ENCODE measurements around the gene ZBTB44.

Gene ZBTB44

DNA sequence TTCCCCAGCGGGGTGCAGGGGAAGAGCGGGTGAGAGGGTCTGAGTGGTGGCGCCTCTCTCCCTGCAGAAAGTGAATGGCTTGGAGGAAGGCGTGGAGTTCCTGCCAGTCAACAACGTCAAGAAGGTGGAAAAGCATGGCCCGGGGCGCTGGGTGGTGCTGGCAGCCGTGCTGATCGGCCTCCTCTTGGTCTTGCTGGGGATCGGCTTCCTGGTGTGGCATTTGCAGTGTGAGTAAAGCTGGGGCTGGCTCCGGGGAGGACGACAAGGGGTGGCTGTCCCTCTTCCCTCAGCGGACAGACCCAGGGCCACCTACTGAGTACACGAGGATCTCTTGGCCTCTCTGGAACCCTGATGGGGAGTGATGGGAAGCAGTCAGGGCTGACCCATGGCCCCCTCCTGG lies 126.7 kb downstream of the ZBTB44 start:
- no peak for FAIRE-seq
- TF ChIP-seq CTCF (IDR thresholded peaks at IDR 0.05; ENCODE audit: insufficient read depth, missing control alignments): no peak
- DNase-seq (ENCODE audit: insufficient read length, low spot score): no peak

GRCh38 chr11:130187096-130187495 lies 127.6 kb downstream of the ZBTB44 start:
- DNase-seq (ENCODE audit: insufficient read length, low spot score) (no peak), FAIRE-seq (no peak)
- no peak for TF ChIP-seq CTCF (IDR thresholded peaks at IDR 0.05; ENCODE audit: insufficient read depth, missing control alignments)

DNA sequence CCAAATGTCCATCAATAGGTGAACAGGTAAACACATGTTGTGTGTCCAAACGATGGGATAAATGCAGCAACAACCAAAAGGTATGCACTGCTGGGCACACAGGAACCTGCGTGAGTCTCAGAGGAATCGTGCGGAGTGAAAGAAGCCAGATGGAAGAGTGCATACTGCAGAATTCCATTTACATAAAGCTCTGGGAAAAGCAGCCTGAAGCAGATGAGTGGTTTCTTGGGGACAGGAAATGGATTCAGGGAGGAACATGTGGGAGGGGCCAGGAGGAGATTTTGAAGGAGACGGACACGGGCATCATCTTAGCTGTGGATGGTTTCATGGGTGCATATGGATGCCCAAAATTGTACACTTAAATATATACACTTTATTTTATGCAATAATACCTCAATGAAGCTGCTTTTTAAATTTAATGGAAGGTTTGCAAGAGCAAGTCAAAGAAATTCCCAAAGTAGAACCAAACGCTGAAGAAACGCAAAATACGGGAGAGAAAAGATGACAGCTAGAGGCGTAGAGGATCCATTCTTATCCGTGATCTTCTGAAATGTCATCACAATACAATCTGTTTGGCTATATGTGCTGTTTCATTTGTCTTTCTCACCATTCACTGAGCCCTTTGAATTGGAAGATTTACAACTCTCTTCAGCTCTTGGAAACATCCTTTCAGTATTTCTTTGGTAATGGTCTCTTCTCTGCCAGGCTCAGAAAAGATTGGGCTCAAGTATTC lies 130.7 kb downstream of the ZBTB44 start:
- no peak for TF ChIP-seq CTCF (IDR thresholded peaks at IDR 0.05; ENCODE audit: insufficient read depth, missing control alignments)
- no peak for DNase-seq (ENCODE audit: insufficient read length, low spot score)
- no peak for FAIRE-seq

- FAIRE-seq (no peak), DNase-seq (ENCODE audit: insufficient read length, low spot score) (no peak)
- no peak for TF ChIP-seq CTCF (IDR thresholded peaks at IDR 0.05; ENCODE audit: insufficient read depth, missing control alignments)
Observed at GRCh38 chr11:130181295-130182272, 133.1 kb downstream of the ZBTB44 start.

DNA sequence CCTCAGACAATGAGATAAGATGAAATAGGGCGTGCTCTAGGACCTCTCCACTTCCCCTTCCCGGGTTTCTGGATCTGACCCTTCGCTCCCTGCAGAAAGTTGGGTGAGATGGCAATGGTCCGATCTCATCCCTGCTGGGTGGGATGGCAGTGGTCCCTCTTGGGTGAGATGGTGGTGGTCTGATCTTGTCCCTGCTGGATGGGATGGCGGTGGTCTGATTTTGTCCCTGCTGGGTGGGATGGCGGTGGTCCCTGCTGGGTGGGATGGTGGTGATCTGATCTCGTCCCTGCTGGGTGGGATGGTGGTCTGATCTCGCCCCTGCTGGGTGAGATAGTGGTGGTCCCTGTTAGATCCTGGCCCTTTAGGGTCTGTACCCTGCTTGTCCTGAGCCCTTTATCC lies 133.8 kb downstream of the ZBTB44 start:
- no peak for FAIRE-seq

GRCh38 chr11:130180491-130180890 lies 134.2 kb downstream of the ZBTB44 start:
- FAIRE-seq (no peak), DNase-seq (ENCODE audit: insufficient read length, low spot score) (no peak)
- no peak for TF ChIP-seq CTCF (IDR thresholded peaks at IDR 0.05; ENCODE audit: insufficient read depth, missing control alignments)

More for the DNA sequence above, 133.8 kb downstream of the ZBTB44 start:
- no peak for DNase-seq (ENCODE audit: insufficient read length, low spot score)
- TF ChIP-seq CTCF (IDR thresholded peaks at IDR 0.05; ENCODE audit: insufficient read depth, missing control alignments): no peak
